Calu3 (cell line): ENCODE results near the gene ARL1. TPM values are rescaled to one million over a fixed set of nuclear protein-coding genes. Genes with fewer than 3 reads are reported as not detected.

Experiments
- BruUV-seq: library from RNA; stranded (reverse); fragments of 400-500 nt; replicated peaks from 2 replicates; lab custom pipeline; 2021; lab: Mats Ljungman, UMichigan
- CTCF ChIA-PET: fragments of 300-600 bp; sonication (Branson Sonifier 250); formaldehyde crosslinking; loops from one replicate; lab custom pipeline; 2022; ENCODE audit warnings: antibody characterized with exemption; lab: Charles Lee
- DNase-seq: peaks from one replicate; pipeline ENCODE4 v3.0.0; 2022
- H3K27ac Mint-ChIP-seq: one replicate; pipeline ENCODE4 v1.8.0; 2022; ENCODE audit warnings: mixed read lengths; ENCODE audit not compliant: unreplicated experiment
- H3K27me3 Mint-ChIP-seq: one replicate; pipeline ENCODE4 v1.8.0; 2022; ENCODE audit warnings: mixed read lengths; ENCODE audit not compliant: unreplicated experiment
- H3K36me3 Mint-ChIP-seq: one replicate; pipeline ENCODE4 v1.8.0; 2022; ENCODE audit warnings: mild to moderate bottlenecking, moderate library complexity, mixed read lengths; ENCODE audit not compliant: insufficient read depth, unreplicated experiment
- H3K4me1 Mint-ChIP-seq: one replicate; pipeline ENCODE4 v1.8.0; 2022; ENCODE audit warnings: mild to moderate bottlenecking, low read depth, mixed read lengths; ENCODE audit not compliant: unreplicated experiment
- H3K4me3 Mint-ChIP-seq: one replicate; pipeline ENCODE4 v1.8.0; 2022; ENCODE audit warnings: mild to moderate bottlenecking, low read depth, moderate library complexity, mixed read lengths; ENCODE audit not compliant: unreplicated experiment
- H3K9me3 Mint-ChIP-seq: one replicate; pipeline ENCODE4 v1.8.0; 2022; ENCODE audit warnings: low read depth, mixed read lengths; ENCODE audit not compliant: unreplicated experiment
- CTCF ChIP-seq: fragments of 200-600 bp; IDR thresholded peaks from one replicate; pipeline ENCODE4 v1.8.0; 2022; ENCODE audit warnings: antibody characterized with exemption; ENCODE audit not compliant: unreplicated experiment
- intact Hi-C: fragments of 100-400 bp; cut with micrococcal nuclease; formaldehyde crosslinking; loops from one replicate; pipeline ENCODE4 v1.10.0; 2022; ENCODE audit not compliant: unreplicated experiment
- total RNA-seq: library from RNA; stranded (reverse); gene quantifications from 2 replicates; pipeline ENCODE4 v1.2.3, GENCODE V29; 2022

ARL1 gene
- total RNA-seq, 1 experiment from 2014 or later, result 134 TPM

- no peaks in the 10 kb centered on the region for H3K9me3 Mint-ChIP-seq
- no peak overlapping the region for H3K4me3 Mint-ChIP-seq
- no peak overlapping the region for H3K27ac Mint-ChIP-seq
- TF ChIP-seq CTCF, result no peak
- peaks cover 48% of the 10 kb centered on the region for H3K36me3 Mint-ChIP-seq
- H3K27me3 Mint-ChIP-seq, result no peaks in the 10 kb centered on the region
- intact Hi-C loops, result no loop called here
- no peak for DNase-seq
- CTCF ChIA-PET, result no interaction called here
- BruUV-seq, result no TSS peak
- peaks cover 9% of the 10 kb centered on the region for H3K4me1 Mint-ChIP-seq
These were observed 32.0 kb downstream of the ARL1 start for GRCh38 chr12:101375573-101375972.

- CTCF ChIA-PET, result no interaction called here
- Mint-ChIP-seq H3K4me1 (no peaks in the 10 kb centered on the region), H3K27ac (no peak overlapping the region), H3K36me3 (peaks cover 46% of the 10 kb centered on the region), H3K27me3 (no peaks in the 10 kb centered on the region), H3K9me3 (no peaks in the 10 kb centered on the region), H3K4me3 (no peak overlapping the region)
- no TSS peak for BruUV-seq
- DNase-seq, result no peak
- TF ChIP-seq CTCF, result no peak
- intact Hi-C loops, result no loop called here
These were observed 35.1 kb downstream of the ARL1 start for GRCh38 chr12:101372431-101372830.

DNA sequence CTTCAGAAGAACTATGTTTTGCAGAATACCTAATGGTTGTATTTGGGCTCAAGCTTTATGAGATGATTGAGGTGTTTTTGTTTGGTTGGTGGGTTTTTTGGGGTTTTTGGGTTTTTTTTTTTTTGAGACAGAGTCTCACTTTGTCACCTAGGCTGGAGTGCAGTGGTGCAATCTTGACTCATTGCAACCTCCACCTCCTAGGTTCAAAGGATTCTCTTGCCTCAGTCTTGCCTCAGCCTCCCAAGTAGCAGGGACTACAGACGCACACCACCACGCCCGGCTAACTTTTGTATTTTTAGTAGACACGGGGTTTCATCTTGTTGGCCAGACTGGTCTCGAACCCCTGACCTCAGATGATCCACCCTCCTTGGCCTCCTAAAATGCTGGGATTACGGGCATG, 39.6 kb downstream of the ARL1 start:
- no peaks in the 10 kb centered on the region for H3K4me1 Mint-ChIP-seq
- CTCF ChIA-PET, result no interaction called here
- BruUV-seq, result no TSS peak
- intact Hi-C loops, result no loop called here
- no peaks in the 10 kb centered on the region for H3K27me3 Mint-ChIP-seq
- peaks cover 54% of the 10 kb centered on the region for H3K36me3 Mint-ChIP-seq
- H3K27ac Mint-ChIP-seq, result no peak overlapping the region
- H3K4me3 Mint-ChIP-seq, result no peak overlapping the region
- H3K9me3 Mint-ChIP-seq, result no peaks in the 10 kb centered on the region
- DNase-seq, result no peak
- no peak for TF ChIP-seq CTCF

DNA sequence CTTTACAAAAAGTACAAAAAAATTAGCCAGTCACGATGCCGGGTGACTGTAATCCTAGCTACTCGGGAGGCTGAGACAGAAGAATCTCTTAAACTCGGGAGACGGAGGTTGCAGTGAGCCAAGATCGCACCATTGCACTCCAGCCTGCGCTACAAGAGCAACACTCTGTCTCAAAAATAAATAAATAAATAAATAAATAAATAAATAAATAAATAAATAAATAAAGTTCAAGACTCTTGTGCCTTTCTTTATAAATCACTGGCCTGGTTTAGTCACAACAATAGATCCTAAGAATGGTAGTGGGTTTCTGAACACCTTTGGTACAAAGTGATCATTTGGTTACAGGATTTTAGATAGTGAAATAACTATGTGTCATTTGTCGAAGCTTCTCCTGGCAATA, 46.1 kb downstream of the ARL1 start:
- Mint-ChIP-seq H3K4me1 (no peaks in the 10 kb centered on the region), H3K27ac (no peak overlapping the region), H3K36me3 (peaks cover 48% of the 10 kb centered on the region), H3K9me3 (no peaks in the 10 kb centered on the region), H3K27me3 (no peaks in the 10 kb centered on the region), H3K4me3 (no peak overlapping the region)
- no TSS peak for BruUV-seq
- no peak for TF ChIP-seq CTCF
- DNase-seq, result no peak
- intact Hi-C loops, result no loop called here
- CTCF ChIA-PET, result no interaction called here
